Lower leg skin (tissue), 4 donors: ENCODE results near the gene ZNF512B. TPM values are rescaled to one million over a fixed set of nuclear protein-coding genes. Genes with fewer than 3 reads are reported as not detected.
"Not testable (repeated sequence)": the region's sequence is repeated elsewhere in the genome, so short reads cannot be mapped to it uniquely, and the experiment has no call there.

ENCODE experiments used
- DNase-seq, 2 donors: peaks; one replicate each; pipeline ENCODE4 v3.0.0-alpha.2; 2019; ENCODE audit warnings: low spot score in 2 of 2
- H3K4me3 ChIP-seq: fragments of 200-600 bp; sonication (generic); 2 replicates; pipeline ENCODE4 v1.5.1; 2017; ENCODE audit warnings: mild to moderate bottlenecking, low read depth; ENCODE audit not compliant: poor library complexity, severe bottlenecking
- CTCF ChIP-seq, 3 donors: fragments of 450-650 bp; IDR thresholded peaks; one replicate each; pipeline ENCODE4 v1.5.1; 2016; ENCODE audit warnings: antibody characterized with exemption in 3 of 3, mild to moderate bottlenecking in 3 of 3, moderate library complexity in 2 of 3
- POLR2A ChIP-seq, 2 donors: fragments of 450-650 bp; IDR thresholded peaks; one replicate each; pipeline ENCODE4 v1.6.1; 2016 to 2017; ENCODE audit warnings: antibody characterized with exemption in 2 of 2, mild to moderate bottlenecking in 1 of 2, moderate library complexity in 1 of 2
- WGBS, 2 donors: methylation state at CpG; one replicate each; pipeline ENCODE4 v1.1.5; 2018; 5-methylcytosine and 5-hydroxymethylcytosine counted together
- intact Hi-C: fragments of 100-400 bp; cut with DNase I; formaldehyde crosslinking; loops from one replicate; pipeline ENCODE4 v1.15.0; 2023; ENCODE audit warnings: low total_unique reads
- total RNA-seq, 4 donors: library from RNA; depleted of rRNA; stranded (reverse); fragments of >200 nt; gene quantifications; one replicate each; pipeline ENCODE4 v1.1.0, GENCODE V29; 2016

ZNF512B gene
- 10 to 100 TPM; 15.3 to 19.8 (median 16.7) TPM for total RNA-seq

- no peak for TF ChIP-seq CTCF (IDR thresholded peaks at IDR 0.05)
- no peak for TF ChIP-seq POLR2A (IDR thresholded peaks at IDR 0.05)
- WGBS, 2 donors = 4 to 16% methylated on average over 6 to 42 of the region's 73 CpGs
- H3K4me3 ChIP-seq = peak within 1 kb of the TSS; percentile 47
- intact Hi-C loops = loop anchor here (5.0 to 10.0 kb wide), 2 partner anchors 185 to 428 kb away; no protein-coding TSS in a partner anchor
- DNase-seq = peak in 1 of 2 donors; percentile 88
Measured at GRCh38 chr20:63969838-63970713, at the start of gene ZNF512B. ZNF512B (minus strand) TSS chr20:63969930; CDS start chr20:63967950, 1,980 bp downstream.

DNA sequence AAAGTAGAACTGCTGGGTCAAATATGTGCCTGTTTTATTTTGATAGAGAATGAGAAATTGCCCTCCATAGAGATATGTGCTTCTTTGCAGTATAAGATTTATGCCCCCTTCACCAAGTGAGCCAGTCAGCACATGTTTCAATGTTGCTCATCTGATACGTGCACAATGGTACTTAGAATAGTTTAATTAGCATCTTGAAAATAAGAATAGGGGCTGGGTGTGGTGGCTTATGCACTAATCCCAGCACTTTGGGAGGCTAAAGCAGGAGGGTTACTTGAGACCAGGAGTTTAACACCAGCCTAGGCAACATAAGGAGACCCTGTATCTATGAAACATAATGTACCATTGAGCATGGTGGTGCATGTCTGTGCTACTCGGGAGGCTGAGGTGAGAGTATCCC lies 45.9 kb upstream of the ZNF512B start:
- WGBS, 2 donors = 66 to 75% methylated on average over 2 of the region's 2 CpGs
- TF ChIP-seq CTCF (IDR thresholded peaks at IDR 0.05) (no peak), POLR2A (IDR thresholded peaks at IDR 0.05) (no peak)
- no peak overlapping the region for H3K4me3 ChIP-seq
- DNase-seq = no peak
- intact Hi-C loops = no loop called here

DNA sequence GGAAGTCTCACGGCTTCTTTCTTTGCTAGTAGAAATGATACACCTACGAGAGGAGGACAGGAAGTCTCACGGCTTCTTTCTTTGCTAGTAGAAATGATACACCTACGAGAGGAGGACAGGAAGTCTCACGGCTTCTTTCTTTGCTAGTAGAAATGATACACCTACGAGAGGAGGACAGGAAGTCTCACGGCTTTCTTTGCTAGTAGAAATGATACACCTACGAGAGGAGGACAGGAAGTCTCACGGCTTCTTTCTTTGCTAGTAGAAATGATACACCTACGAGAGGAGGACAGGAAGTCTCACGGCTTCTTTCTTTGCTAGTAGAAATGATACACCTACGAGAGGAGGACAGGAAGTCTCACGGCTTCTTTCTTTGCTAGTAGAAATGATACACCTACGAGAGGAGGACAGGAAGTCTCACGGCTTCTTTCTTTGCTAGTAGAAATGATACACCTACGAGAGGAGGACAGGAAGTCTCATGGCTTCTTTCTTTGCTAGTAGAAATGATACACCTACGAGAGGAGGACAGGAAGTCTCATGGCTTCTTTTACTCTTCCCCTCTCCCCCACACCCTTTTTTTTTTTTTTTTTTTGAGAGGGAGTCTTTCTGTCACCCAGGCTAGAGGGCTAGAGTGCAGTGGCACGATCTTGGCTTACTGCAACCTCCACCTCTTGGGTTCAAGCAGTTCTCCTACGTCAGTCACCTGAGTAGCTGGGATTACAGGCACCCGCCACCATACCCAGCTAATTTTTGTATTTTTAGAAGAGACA lies 42.8 kb upstream of the ZNF512B start:
- WGBS, 2 donors = 82 to 95% methylated on average over 10 to 12 of the region's 20 CpGs

GRCh38 chr20:64011366-64011779 lies 41.6 kb upstream of the ZNF512B start:
- TF ChIP-seq CTCF (IDR thresholded peaks at IDR 0.05) (no peak), POLR2A (IDR thresholded peaks at IDR 0.05) (no peak)
- H3K4me3 ChIP-seq = no peak overlapping the region
- 91 to 95% methylated on average over 16 of the region's 16 CpGs for WGBS, 2 donors
- intact Hi-C loops = no loop called here
- DNase-seq = no peak

More for the DNA sequence above, 42.8 kb upstream of the ZNF512B start:
- intact Hi-C loops, DNase-seq, H3K4me3 ChIP-seq: not testable (repeated sequence)

GRCh38 chr20:64010711-64011237 lies 41.0 kb upstream of the ZNF512B start:
- DNase-seq = no peak
- no peak overlapping the region for H3K4me3 ChIP-seq
- 82 to 84% methylated on average over 8 of the region's 8 CpGs for WGBS, 2 donors
- no peak for TF ChIP-seq POLR2A (IDR thresholded peaks at IDR 0.05)
- TF ChIP-seq CTCF (IDR thresholded peaks at IDR 0.05) = no peak
- intact Hi-C loops = no loop called here
